ENCODE measurements around the gene KIDINS220. TPM values are rescaled to one million over a fixed set of nuclear protein-coding genes. Genes with fewer than 3 reads are reported as not detected.

KIDINS220 gene
- total RNA-seq, 1 donor from 2014 or later: 68.2 TPM

- no peak for DNase-seq (ENCODE audit: low spot score)
- Mint-ChIP-seq H3K27me3 (ENCODE audit: low read depth) (no peaks in the 10 kb centered on the region), H3K4me3 (ENCODE audit: unreplicated experiment) (peak overlapping the region; percentile 100), H3K4me1 (ENCODE audit: low read depth) (peaks cover 32% of the 10 kb centered on the region), H3K36me3 (ENCODE audit: low read depth) (no peaks in the 10 kb centered on the region), H3K9me3 (ENCODE audit: low read depth) (no peaks in the 10 kb centered on the region), H3K27ac (ENCODE audit: unreplicated experiment) (no peak overlapping the region)
- no peak for TF ChIP-seq CTCF (IDR thresholded peaks at IDR 0.05)
Observed at GRCh38 chr2:8837795-8838140, 355 bp upstream of the KIDINS220 start.

GRCh38 chr2:8835279-8835678 is 2.1 kb downstream of the KIDINS220 start:
- no peak for DNase-seq (ENCODE audit: low spot score)

GRCh38 chr2:8833853-8834252 is 3.6 kb downstream of the KIDINS220 start:
- Mint-ChIP-seq H3K9me3 (ENCODE audit: low read depth) (no peaks in the 10 kb centered on the region), H3K27ac (ENCODE audit: unreplicated experiment) (no peak overlapping the region), H3K4me1 (ENCODE audit: low read depth) (peaks cover 45% of the 10 kb centered on the region), H3K4me3 (ENCODE audit: unreplicated experiment) (no peak overlapping the region), H3K27me3 (ENCODE audit: low read depth) (no peaks in the 10 kb centered on the region), H3K36me3 (ENCODE audit: low read depth) (no peaks in the 10 kb centered on the region)
- DNase-seq (ENCODE audit: low spot score): no peak
- no peak for TF ChIP-seq CTCF (IDR thresholded peaks at IDR 0.05)

More at GRCh38 chr2:8835279-8835678, 2.1 kb downstream of the KIDINS220 start:
- no peak for TF ChIP-seq CTCF (IDR thresholded peaks at IDR 0.05)
- no peaks in the 10 kb centered on the region for H3K9me3 Mint-ChIP-seq (ENCODE audit: low read depth)
- peaks cover 38% of the 10 kb centered on the region for H3K4me1 Mint-ChIP-seq (ENCODE audit: low read depth)
- no peaks in the 10 kb centered on the region for H3K36me3 Mint-ChIP-seq (ENCODE audit: low read depth)
- H3K4me3 Mint-ChIP-seq (ENCODE audit: unreplicated experiment): peak overlapping the region; percentile 100
- no peak overlapping the region for H3K27ac Mint-ChIP-seq (ENCODE audit: unreplicated experiment)
- H3K27me3 Mint-ChIP-seq (ENCODE audit: low read depth): no peaks in the 10 kb centered on the region

- no peak for DNase-seq (ENCODE audit: low spot score)
- no peaks in the 10 kb centered on the region for H3K36me3 Mint-ChIP-seq (ENCODE audit: low read depth)
- H3K4me3 Mint-ChIP-seq (ENCODE audit: unreplicated experiment): no peak overlapping the region
- no peaks in the 10 kb centered on the region for H3K27me3 Mint-ChIP-seq (ENCODE audit: low read depth)
- no peak for TF ChIP-seq CTCF (IDR thresholded peaks at IDR 0.05)
- no peaks in the 10 kb centered on the region for H3K9me3 Mint-ChIP-seq (ENCODE audit: low read depth)
- H3K27ac Mint-ChIP-seq (ENCODE audit: unreplicated experiment): no peak overlapping the region
- H3K4me1 Mint-ChIP-seq (ENCODE audit: low read depth): peaks cover 40% of the 10 kb centered on the region
Observed at GRCh38 chr2:8831516-8831915, 5.9 kb downstream of the KIDINS220 start.

- Mint-ChIP-seq H3K9me3 (ENCODE audit: low read depth) (no peaks in the 10 kb centered on the region), H3K4me1 (ENCODE audit: low read depth) (peaks cover 13% of the 10 kb centered on the region), H3K27me3 (ENCODE audit: low read depth) (no peaks in the 10 kb centered on the region), H3K36me3 (ENCODE audit: low read depth) (peaks cover 5% of the 10 kb centered on the region), H3K4me3 (ENCODE audit: unreplicated experiment) (no peak overlapping the region), H3K27ac (ENCODE audit: unreplicated experiment) (no peak overlapping the region)
- no peak for TF ChIP-seq CTCF (IDR thresholded peaks at IDR 0.05)
- no peak for DNase-seq (ENCODE audit: low spot score)
Observed at GRCh38 chr2:8827729-8828128, 9.7 kb downstream of the KIDINS220 start.
